H1 (cell line): ENCODE results near the gene MELK. TPM values are rescaled to one million over a fixed set of nuclear protein-coding genes. Genes with fewer than 3 reads are reported as not detected.

Source experiments
- BRCA1 ChIP-seq: IDR thresholded peaks from 2 replicates; pipeline ENCODE4 v1.6.1; 2012; ENCODE audit warnings: low read depth, low read length, improper control_type of control experiment
- GTF2F1 ChIP-seq: IDR thresholded peaks from 2 replicates; pipeline ENCODE4 v1.6.1; 2012; ENCODE audit warnings: low read depth, low read length, improper control_type of control experiment, borderline replicate concordance
- NANOG ChIP-seq: IDR thresholded peaks from 2 replicates; pipeline ENCODE4 v1.6.1; 2011; ENCODE audit warnings: low read length, low read depth, mild to moderate bottlenecking, inconsistent platforms; ENCODE audit not compliant: insufficient read depth, poor library complexity, severe bottlenecking
- SAP30 ChIP-seq: fragments of 300-600 bp; sonication (generic); IDR thresholded peaks from 2 replicates; pipeline ENCODE4 v1.7.1; 2012; ENCODE audit warnings: low read length, moderate library complexity, mild to moderate bottlenecking, inconsistent platforms; ENCODE audit not compliant: insufficient read depth, insufficient replicate concordance
- polyA plus RNA-seq, 7 experiments: library from polyadenylated mRNA; depleted of rRNA in 3 of 7; stranded (reverse) in 5 of 7; unstranded in 2 of 7; fragments of >200 nt in 5 of 7; fragments of 200-250 nt in 2 of 7; gene quantifications; 1 replicate in 5 of 7; 2 replicates in 1 of 7; 4 replicates in 1 of 7; pipeline versions ENCODE4 v1.2.1 to v1.2.3, GENCODE V29; 2011 to 2013; ENCODE audit warnings: missing spikeins in 2 of 7, mixed read lengths in 2 of 7
- total RNA-seq: library from RNA; stranded (reverse); fragmentation: NEBNext Ultra II Directional; extraction: Animal tissue kit (Norgen Biotek cat#: 25700); gene quantifications from 2 replicates; pipeline ENCODE4 v1.2.1, GENCODE V29; 2021
- TF ChIP-seq, protein P1 (sequence below): fragments of 300-600 bp; sonication (generic); IDR thresholded peaks from 2 replicates; pipeline ENCODE4 v1.7.1; 2012; ENCODE audit warnings: low read length, moderate library complexity, mild to moderate bottlenecking, inconsistent platforms; ENCODE audit not compliant: insufficient replicate concordance

The MELK gene
- total and polyA plus RNA-seq, 2 of the 8 experiments (the other 6 are each of a cell fraction or from before 2014, with no cell fraction given) = 26.2 to 53.1 TPM

DNA sequence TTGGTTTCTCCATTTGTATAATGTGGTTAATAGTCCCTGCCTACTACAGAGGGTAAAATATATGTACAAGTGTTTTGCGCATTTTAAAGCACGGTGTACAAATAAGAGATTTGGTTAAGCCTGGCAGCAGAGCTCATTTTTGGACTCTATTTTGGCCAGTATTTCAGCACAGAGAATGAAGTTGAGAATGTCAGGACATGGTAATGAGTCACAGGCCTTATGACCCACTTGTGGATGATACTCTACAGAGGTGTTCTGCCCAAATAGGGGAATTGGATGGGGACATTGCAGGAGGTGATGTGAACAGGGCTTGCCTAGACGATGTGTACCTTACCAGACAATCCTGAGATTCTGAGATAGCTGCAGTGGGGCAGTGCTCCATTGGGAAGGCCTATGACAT is 50.6 kb downstream of the MELK start (continued):
- TF ChIP-seq, protein P1, sequence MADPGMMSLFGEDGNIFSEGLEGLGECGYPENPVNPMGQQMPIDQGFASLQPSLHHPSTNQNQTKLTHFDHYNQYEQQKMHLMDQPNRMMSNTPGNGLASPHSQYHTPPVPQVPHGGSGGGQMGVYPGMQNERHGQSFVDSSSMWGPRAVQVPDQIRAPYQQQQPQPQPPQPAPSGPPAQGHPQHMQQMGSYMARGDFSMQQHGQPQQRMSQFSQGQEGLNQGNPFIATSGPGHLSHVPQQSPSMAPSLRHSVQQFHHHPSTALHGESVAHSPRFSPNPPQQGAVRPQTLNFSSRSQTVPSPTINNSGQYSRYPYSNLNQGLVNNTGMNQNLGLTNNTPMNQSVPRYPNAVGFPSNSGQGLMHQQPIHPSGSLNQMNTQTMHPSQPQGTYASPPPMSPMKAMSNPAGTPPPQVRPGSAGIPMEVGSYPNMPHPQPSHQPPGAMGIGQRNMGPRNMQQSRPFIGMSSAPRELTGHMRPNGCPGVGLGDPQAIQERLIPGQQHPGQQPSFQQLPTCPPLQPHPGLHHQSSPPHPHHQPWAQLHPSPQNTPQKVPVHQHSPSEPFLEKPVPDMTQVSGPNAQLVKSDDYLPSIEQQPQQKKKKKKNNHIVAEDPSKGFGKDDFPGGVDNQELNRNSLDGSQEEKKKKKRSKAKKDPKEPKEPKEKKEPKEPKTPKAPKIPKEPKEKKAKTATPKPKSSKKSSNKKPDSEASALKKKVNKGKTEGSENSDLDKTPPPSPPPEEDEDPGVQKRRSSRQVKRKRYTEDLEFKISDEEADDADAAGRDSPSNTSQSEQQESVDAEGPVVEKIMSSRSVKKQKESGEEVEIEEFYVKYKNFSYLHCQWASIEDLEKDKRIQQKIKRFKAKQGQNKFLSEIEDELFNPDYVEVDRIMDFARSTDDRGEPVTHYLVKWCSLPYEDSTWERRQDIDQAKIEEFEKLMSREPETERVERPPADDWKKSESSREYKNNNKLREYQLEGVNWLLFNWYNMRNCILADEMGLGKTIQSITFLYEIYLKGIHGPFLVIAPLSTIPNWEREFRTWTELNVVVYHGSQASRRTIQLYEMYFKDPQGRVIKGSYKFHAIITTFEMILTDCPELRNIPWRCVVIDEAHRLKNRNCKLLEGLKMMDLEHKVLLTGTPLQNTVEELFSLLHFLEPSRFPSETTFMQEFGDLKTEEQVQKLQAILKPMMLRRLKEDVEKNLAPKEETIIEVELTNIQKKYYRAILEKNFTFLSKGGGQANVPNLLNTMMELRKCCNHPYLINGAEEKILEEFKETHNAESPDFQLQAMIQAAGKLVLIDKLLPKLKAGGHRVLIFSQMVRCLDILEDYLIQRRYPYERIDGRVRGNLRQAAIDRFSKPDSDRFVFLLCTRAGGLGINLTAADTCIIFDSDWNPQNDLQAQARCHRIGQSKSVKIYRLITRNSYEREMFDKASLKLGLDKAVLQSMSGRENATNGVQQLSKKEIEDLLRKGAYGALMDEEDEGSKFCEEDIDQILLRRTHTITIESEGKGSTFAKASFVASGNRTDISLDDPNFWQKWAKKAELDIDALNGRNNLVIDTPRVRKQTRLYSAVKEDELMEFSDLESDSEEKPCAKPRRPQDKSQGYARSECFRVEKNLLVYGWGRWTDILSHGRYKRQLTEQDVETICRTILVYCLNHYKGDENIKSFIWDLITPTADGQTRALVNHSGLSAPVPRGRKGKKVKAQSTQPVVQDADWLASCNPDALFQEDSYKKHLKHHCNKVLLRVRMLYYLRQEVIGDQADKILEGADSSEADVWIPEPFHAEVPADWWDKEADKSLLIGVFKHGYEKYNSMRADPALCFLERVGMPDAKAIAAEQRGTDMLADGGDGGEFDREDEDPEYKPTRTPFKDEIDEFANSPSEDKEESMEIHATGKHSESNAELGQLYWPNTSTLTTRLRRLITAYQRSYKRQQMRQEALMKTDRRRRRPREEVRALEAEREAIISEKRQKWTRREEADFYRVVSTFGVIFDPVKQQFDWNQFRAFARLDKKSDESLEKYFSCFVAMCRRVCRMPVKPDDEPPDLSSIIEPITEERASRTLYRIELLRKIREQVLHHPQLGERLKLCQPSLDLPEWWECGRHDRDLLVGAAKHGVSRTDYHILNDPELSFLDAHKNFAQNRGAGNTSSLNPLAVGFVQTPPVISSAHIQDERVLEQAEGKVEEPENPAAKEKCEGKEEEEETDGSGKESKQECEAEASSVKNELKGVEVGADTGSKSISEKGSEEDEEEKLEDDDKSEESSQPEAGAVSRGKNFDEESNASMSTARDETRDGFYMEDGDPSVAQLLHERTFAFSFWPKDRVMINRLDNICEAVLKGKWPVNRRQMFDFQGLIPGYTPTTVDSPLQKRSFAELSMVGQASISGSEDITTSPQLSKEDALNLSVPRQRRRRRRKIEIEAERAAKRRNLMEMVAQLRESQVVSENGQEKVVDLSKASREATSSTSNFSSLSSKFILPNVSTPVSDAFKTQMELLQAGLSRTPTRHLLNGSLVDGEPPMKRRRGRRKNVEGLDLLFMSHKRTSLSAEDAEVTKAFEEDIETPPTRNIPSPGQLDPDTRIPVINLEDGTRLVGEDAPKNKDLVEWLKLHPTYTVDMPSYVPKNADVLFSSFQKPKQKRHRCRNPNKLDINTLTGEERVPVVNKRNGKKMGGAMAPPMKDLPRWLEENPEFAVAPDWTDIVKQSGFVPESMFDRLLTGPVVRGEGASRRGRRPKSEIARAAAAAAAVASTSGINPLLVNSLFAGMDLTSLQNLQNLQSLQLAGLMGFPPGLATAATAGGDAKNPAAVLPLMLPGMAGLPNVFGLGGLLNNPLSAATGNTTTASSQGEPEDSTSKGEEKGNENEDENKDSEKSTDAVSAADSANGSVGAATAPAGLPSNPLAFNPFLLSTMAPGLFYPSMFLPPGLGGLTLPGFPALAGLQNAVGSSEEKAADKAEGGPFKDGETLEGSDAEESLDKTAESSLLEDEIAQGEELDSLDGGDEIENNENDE = no peak
- TF ChIP-seq BRCA1 (no peak), SAP30 (no peak), NANOG (no peak), GTF2F1 (no peak)
